Stimulated activated naive B cell treated with anti-CD40 and anti-IgM and Interleukin-4, amounts not matched to agents 10 μg/mL and 1 μg/mL and 100 μg/mL, for 72 hours (primary cell): ENCODE measurements around the gene CDKN2AIP.
"Not testable (repeated sequence)": the region's sequence is repeated elsewhere in the genome, so short reads cannot be mapped to it uniquely, and the experiment has no call there.

ENCODE experiments used
- ATAC-seq, 2 donors: fragments of 150-1000 bp; cut with Tn5 transposase; replicated peaks; 2 replicates each; pipeline ENCODE4 v1.10.0; 2021; ENCODE audit warnings: moderate library complexity in 1 of 2
- DNase-seq: peaks from one replicate; pipeline ENCODE4 v3.0.0; 2021
- H3K27ac Mint-ChIP-seq: one replicate; pipeline ENCODE4 v1.8.0; 2022; ENCODE audit warnings: mild to moderate bottlenecking, mixed read lengths
- H3K27me3 Mint-ChIP-seq, 2 donors: one replicate each; pipeline ENCODE4 v1.8.0; 2022; ENCODE audit warnings: mixed read lengths in 2 of 2
- H3K36me3 Mint-ChIP-seq, 2 donors: one replicate each; pipeline ENCODE4 v1.8.0; 2022; ENCODE audit warnings: mixed read lengths in 2 of 2, mild to moderate bottlenecking in 1 of 2
- H3K4me1 Mint-ChIP-seq, 2 donors: one replicate each; pipeline ENCODE4 v1.8.0; 2022; ENCODE audit warnings: mixed read lengths in 2 of 2, mild to moderate bottlenecking in 1 of 2
- H3K4me3 Mint-ChIP-seq, 2 donors: one replicate each; pipeline ENCODE4 v1.8.0; 2022; ENCODE audit warnings: mild to moderate bottlenecking in 2 of 2, mixed read lengths in 2 of 2, moderate library complexity in 1 of 2
- H3K9me3 Mint-ChIP-seq, 2 donors: one replicate each; pipeline ENCODE4 v1.8.0; 2022; ENCODE audit warnings: mixed read lengths in 2 of 2, mild to moderate bottlenecking in 1 of 2

The CDKN2AIP gene

DNA sequence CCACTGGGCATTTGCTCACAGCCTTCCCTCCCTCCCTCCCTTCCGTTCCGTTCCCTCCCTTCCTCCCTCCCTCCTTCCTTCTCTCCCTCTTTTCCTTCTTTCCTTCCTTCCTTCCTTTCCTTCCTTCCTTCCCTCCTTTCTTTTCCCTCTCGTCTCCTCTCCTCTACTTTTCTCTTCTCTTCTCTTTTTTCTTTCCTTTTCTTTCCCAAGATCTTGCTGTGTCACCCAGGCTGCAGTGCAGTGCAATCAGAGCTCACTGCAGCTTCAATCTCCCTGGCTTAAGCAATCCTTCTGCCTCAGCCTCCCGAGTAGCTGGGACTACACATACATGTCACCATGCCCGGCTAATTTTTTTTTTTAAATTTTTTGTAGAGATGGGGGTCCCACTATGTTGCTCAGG, 33.7 kb downstream of the CDKN2AIP start:
- ATAC-seq (no peak), DNase-seq (no peak)
- no peaks in the 10 kb centered on the region for H3K9me3 Mint-ChIP-seq
- no peak overlapping the region for H3K4me3 Mint-ChIP-seq
- no peaks in the 10 kb centered on the region for H3K36me3 Mint-ChIP-seq
- no peak overlapping the region for H3K27ac Mint-ChIP-seq
- H3K27me3 Mint-ChIP-seq, result peaks cover 0 to 4% of the 10 kb centered on the region in 2 donors
- no peaks in the 10 kb centered on the region for H3K4me1 Mint-ChIP-seq

DNA sequence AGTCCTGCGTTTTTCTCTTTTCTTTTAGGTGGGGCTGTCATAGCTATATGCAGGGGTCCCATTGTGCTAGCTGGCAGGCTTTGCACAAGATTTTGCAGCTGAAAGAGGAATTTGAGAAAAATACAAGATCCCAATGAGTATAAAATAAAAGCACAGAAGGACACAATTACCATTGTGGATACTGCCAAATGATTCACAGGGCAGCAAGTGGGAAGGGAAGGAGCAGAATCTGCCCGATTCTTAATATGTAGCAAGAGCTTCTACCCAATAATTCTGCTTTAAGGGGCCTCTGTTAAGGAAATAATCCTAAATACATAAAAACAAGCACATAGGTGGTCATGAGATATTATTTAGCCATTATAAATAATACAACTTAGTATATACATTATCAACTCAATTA, 34.5 kb downstream of the CDKN2AIP start:
- Mint-ChIP-seq H3K4me1 (no peaks in the 10 kb centered on the region), H3K27me3 (peaks cover 0 to 4% of the 10 kb centered on the region in 2 donors), H3K4me3 (no peak overlapping the region), H3K9me3 (no peaks in the 10 kb centered on the region), H3K27ac (no peak overlapping the region), H3K36me3 (no peaks in the 10 kb centered on the region)
- ATAC-seq (no peak), DNase-seq (no peak)

DNA sequence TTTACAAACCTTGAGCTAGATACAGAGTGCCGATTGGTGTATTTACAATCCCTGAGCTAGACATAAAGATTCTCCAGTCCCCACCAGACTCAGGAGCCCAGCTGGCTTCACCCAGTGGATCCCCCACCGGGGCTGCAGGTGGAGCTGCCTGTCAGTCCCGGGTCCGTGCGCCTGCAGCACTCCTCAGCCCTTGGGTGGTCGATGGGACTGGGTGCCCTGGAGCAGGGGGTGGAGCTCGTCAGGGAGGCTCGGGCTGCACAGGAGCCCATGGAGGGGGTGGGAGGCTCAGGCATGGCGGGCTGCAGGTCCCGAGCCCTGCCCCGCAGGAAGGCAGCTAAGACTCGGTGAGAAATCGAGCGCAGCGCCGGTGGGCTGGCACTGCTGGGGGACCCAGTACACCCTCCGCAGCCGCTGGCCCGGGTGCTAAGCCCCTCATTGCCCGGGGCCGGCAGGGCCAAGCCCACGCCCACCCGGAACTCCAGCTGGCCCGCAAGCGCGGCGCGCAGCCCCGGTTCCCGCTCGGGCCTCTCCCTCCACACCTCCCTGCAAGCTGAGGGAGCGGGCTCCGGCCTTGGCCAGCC, 38.2 kb downstream of the CDKN2AIP start:
- not testable (repeated sequence) for H3K27me3 Mint-ChIP-seq, H3K4me3 Mint-ChIP-seq, DNase-seq, H3K4me1 Mint-ChIP-seq, ATAC-seq, H3K9me3 Mint-ChIP-seq, H3K36me3 Mint-ChIP-seq, H3K27ac Mint-ChIP-seq

DNA sequence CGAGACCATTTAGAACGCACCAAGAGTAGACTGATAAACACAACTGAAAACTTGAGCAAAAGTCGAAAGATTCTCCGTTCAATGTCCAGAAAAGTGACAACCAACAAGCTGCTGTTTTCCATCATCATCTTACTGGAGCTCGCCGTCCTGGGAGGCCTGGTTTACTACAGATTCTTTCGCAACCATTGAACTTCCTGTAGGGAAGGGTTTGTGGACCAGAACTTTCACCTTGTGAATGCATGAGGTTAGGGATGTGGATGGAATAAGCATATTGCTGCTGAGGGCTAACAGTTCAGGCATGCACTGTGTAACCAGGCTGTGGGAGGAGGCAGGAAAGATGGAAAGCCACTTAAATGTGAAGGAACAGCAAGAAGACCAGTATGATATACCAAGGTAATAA, 39.6 kb downstream of the CDKN2AIP start:
- Mint-ChIP-seq H3K4me1 (no peaks in the 10 kb centered on the region), H3K9me3 (no peaks in the 10 kb centered on the region), H3K27ac (no peak overlapping the region), H3K4me3 (no peak overlapping the region), H3K36me3 (no peaks in the 10 kb centered on the region), H3K27me3 (no peaks in the 10 kb centered on the region)
- no peak for ATAC-seq
- no peak for DNase-seq

DNA sequence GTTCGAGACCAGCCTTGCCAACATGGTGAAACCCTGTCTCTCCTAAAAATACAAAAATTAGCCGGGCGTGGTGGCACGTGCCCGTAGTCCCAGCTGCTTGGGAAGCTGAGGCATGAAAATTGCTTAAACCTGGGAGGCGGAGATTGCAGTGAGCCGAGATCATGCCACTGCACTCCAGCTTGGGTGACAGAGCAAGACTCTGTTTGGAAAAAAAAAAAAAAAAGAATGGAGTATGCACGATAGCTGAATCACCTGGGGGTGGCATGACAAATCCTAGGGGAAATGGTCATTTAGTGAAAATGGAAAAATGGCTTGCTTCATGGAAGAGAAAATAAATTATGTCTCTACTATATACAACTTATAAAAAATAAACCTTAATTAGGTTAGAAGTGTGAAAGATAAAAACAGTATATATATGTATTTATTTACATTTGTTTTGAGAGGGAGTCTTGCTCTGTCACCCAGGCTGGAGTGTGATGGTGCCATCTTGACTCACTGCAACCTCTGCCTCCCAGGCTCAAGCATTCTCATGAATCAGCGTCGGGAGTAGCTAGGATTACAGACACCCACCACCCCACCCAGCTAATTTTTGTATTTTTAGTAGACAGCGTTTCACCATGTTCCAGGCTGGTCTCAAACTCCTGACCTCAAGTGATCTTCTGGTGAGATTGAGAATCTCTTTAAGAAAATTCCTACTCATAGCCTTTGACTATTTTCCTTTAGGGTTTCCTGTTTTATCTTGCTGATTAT, 41.1 kb downstream of the CDKN2AIP start:
- H3K36me3 Mint-ChIP-seq, result peaks cover 2 to 4% of the 10 kb centered on the region in 2 donors
- ATAC-seq (no peak), DNase-seq (no peak)
- no peaks in the 10 kb centered on the region for H3K27me3 Mint-ChIP-seq
- H3K27ac Mint-ChIP-seq, result no peak overlapping the region
- H3K4me3 Mint-ChIP-seq, result no peak overlapping the region
- no peaks in the 10 kb centered on the region for H3K9me3 Mint-ChIP-seq
- H3K4me1 Mint-ChIP-seq, result no peaks in the 10 kb centered on the region

DNA sequence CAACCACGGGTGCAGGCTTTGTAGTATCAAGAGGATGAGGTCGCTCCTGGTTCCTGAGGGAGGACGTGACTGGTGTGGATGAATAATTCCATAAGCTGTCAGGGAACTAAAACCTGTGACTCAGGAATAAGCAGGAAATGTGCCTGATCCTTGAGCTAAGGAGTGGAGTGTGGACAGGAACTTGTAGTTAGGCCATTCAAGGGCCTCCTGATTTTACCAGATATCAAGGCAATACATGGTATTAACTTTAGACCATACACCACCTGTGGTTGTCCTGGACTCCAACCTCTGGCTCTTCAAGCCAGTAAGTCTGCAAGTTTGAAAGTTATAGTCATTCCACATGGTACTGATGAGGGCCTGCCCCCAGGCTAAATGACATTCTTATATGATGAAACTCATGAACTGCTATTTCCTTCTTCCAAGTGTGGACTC, 48.4 kb downstream of the CDKN2AIP start:
- H3K27me3 Mint-ChIP-seq, result no peaks in the 10 kb centered on the region
- DNase-seq (no peak), ATAC-seq (no peak)
- H3K4me3 Mint-ChIP-seq, result no peak overlapping the region
- H3K4me1 Mint-ChIP-seq, result no peaks in the 10 kb centered on the region
- H3K27ac Mint-ChIP-seq, result no peak overlapping the region
- H3K36me3 Mint-ChIP-seq, result peaks cover 24 to 41% of the 10 kb centered on the region in 2 donors
- H3K9me3 Mint-ChIP-seq, result peaks cover 2 to 5% of the 10 kb centered on the region in 2 donors

DNA sequence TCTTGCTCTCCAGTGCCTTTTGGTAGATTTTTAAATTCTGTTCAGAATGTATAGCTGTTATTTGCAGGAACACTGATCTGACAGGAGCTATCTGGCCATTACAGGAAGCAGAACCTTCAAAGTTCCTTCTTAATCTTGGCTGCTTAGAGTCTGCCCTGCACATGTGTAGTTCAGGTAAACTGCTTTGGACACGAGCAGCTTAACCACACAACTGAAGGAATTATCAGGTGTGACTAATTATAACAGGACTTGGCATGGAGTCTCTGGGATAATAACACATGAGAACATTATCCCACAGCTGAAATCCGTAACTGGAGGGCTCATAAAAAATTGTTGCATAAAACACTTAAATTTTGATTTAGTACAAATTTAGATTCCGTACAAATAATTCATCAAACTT, 48.8 kb downstream of the CDKN2AIP start:
- no peak overlapping the region for H3K4me3 Mint-ChIP-seq
- H3K4me1 Mint-ChIP-seq, result no peaks in the 10 kb centered on the region
- no peak for ATAC-seq
- peaks cover 2 to 5% of the 10 kb centered on the region in 2 donors for H3K9me3 Mint-ChIP-seq
- H3K36me3 Mint-ChIP-seq, result peaks cover 24 to 41% of the 10 kb centered on the region in 2 donors
- H3K27me3 Mint-ChIP-seq, result no peaks in the 10 kb centered on the region
- no peak for DNase-seq
- H3K27ac Mint-ChIP-seq, result no peak overlapping the region

DNA sequence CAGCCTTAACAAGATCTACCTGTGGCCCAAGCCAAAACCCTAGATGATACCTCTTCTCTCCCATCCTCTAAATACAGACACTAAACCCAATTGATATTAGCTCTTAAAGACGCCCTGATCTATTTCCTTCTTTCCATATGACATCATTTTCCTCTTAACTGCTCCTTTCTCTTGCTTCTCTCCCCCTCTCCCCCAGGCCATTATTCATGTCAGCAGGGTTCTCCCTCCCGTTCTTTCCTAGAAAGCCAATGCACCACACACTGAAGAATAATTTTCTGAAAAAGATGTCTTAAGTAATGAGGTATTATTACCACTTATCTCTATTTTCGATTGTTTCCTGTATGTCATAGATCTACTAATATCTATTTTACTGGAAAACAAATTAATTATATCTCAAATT, 50.7 kb downstream of the CDKN2AIP start:
- H3K4me3 Mint-ChIP-seq, result no peak overlapping the region

More for the DNA sequence above, 50.7 kb downstream of the CDKN2AIP start:
- Mint-ChIP-seq H3K4me1 (no peaks in the 10 kb centered on the region), H3K27me3 (no peaks in the 10 kb centered on the region), H3K27ac (no peak overlapping the region), H3K36me3 (peaks cover 24 to 41% of the 10 kb centered on the region in 2 donors), H3K9me3 (peaks cover 2 to 5% of the 10 kb centered on the region in 2 donors)
- DNase-seq, result no peak
- no peak for ATAC-seq
